ENCODE data around the gene FCGR3B.
A peak's percentile ranks its signal among the peaks of the same experiment; 100 is the strongest.
"Not testable (repeated sequence)": the region's sequence is repeated elsewhere in the genome, so short reads cannot be mapped to it uniquely, and the experiment has no call there.

FCGR3B gene

DNA sequence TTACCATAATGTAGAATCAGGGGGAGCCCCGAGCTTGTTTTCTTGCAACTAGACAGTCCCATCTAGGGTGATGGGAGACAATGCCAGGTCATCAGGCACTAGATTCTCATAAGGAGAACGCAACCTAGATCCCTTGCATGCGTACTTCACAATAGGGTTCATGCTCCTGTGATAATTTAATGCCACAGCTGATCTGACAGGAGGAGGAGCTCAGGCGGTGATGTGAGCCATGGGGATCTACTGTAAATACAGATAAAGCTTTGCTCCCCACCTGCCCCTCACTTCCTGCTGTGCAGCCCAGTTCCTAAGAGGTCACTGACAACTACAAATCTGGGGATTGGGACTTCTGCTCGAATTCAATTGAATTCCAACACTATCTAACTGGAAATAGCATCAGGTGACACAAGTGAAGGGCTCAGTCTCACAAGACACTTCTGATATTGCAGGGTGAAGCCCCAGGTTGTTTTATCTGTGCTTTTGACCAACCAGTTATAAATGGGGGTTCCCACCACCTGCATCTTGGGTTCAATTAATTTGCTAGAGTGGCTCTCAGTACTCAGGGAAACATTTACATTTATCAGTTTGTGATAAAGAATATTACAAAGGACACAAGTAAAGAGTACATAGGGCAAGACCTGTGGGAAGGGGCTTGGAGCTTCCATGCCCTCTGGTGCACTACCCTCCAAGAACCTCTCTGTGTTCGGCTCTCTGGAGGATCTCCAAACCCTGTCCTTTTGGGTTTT lies 7.4 kb upstream of the FCGR3B start:
- DNase-seq, result not testable (repeated sequence)

DNA sequence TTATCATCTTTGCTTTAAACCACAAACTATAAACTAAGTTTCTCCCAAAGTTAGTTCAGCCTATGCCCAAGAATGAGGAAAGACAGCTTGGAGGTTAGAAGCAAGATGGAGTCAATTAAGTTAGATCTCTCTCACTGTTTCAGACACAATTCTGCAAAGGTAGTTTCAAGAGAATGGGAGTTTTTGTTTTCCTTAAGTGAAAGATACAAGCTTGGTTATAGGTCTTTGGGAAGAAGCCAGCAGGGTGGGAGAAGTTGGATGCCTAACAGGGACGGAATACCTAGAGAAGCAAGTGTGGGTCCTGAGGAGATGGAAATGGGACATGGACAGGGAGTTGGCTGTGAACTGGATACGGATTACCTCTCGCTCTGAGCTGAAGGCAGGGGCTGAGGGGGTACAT lies 6.0 kb upstream of the FCGR3B start:
- not testable (repeated sequence) for DNase-seq

GRCh38 chr1:161636189-161636782 lies 5.3 kb upstream of the FCGR3B start:
- not testable (repeated sequence) for DNase-seq

GRCh38 chr1:161634993-161635392 lies 4.0 kb upstream of the FCGR3B start:
- DNase-seq, result not testable (repeated sequence)

DNA sequence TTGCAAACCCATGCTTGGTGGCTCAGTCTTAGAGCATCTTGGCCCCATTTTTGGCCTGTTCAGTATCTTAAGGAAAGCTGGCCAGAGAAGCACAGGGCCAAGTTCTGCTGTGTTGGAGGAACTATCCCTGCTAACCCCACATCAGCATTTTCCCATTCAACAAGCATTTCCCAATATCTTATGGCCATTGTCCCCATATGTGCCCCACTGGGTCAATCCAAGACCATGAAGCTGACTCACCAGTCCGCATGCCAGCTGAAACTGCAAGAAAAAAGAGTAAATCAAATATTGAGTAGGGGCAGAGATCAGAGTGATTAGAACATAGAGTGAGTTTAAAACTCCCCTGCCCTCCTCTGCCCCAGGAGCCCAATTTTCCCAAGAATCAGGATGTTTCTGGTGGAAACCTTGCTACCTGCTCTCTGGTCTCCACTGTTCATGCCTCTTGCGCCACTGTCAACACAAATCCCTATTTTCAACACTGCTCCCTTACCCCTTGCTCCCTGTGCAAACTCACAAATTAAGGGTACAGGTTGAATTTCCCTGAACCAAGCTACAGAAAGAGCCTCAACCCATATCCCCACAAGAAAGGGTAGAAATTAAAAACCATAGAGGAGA lies 741 bp downstream of the FCGR3B start:
- not testable (repeated sequence) for DNase-seq

DNA sequence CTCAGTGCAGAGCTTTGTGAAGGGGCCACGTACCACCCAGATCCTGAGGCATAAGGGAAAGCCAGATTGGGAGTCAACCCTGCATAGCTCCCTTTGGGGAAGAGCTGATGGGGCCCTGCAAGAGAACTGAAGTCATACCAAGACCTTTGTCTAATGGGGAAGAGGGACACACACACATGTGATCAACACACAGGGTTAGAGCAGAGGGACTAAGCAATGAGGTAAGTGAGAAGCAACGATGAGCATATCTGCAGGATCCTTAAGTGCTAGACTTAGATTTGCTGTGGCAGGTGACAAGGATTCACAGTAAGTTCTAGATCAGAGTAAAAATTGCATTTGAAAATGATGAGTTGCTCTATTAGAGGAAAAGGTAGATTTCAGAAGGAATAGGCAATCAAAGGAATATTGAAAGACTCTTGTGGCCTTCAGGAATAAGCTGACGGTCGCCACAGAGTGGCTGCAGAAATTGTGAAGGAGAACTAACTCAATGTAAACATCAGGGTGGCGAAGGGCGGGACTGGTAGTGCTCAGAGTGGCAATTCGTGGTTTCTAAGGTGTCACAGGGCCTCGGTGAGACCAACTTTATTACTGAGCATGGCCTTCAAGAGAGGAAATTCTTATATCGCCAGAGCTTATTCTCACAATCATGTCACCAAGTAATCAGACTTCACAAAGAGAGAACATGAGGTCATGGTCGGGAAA lies 4.4 kb downstream of the FCGR3B start:
- not testable (repeated sequence) for DNase-seq

DNA sequence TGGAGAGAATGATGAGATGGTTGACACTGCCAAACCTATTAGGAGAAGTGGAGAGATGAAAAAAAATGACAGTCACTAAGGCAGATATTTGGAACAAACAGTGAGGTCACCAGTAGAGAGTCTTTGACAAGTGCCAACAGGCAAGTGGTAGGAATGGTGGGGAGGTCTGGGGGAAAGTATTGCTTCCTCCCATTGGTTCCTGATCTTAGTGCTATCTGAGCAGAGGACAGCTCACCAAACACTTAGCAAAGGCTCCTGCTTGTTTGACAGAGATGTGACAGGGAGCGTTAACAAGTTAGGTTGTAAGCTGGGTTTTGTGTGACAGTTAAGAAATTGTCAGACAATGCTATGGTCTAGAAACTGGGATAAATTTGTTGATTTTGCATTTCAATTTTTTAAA lies 6.4 kb downstream of the FCGR3B start:
- not testable (repeated sequence) for DNase-seq

DNA sequence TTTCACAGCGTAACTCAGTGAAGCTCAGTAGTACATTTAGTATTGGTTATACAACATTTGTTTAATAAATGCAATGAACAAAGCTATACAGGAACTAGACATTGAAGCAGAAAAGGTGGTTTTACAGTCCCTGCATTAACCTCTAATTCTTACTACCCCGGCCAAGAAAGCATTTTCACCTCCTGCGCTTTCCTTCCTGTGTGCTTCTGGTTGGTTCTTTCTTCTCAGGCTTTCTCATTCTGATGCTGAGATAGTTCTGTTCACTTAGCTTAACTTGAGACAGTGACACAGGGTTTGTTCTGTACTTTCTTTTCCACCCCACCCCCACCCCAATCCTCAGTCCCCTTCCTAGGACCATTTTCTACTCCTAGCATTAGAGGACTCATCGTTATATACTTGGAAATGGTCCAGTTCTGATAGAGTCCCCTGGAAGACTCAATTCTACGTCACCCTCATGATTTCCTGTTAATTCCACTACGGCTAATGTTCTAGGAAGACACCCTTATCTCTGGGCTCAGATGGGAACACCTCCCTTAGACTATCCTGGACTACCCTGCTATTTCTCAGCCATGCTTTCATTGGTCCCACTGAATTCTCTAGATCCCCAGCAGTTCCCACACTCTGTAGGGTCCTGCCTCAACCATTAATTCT lies 7.5 kb downstream of the FCGR3B start:
- DNase-seq, result not testable (repeated sequence)

DNA sequence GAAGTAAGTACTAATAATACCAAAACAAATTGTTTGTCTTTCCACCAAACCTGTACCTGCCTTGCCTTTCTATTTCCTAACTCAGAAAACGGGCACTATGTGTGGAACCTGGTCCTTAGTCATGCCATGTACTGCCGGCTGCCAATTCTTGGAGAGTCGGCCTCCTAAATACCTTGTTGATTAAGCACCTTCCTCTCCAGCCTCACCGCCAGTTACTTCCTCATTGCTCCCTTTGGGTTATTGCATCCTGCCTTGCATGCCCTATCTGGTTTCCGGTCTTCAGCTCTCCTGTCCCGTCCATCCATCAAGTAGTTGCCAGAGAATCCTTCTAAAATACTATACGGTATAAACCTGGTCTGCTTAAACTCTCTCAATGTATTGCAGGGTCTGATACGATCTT lies 8.9 kb downstream of the FCGR3B start:
- peak; percentile 8 for DNase-seq

DNA sequence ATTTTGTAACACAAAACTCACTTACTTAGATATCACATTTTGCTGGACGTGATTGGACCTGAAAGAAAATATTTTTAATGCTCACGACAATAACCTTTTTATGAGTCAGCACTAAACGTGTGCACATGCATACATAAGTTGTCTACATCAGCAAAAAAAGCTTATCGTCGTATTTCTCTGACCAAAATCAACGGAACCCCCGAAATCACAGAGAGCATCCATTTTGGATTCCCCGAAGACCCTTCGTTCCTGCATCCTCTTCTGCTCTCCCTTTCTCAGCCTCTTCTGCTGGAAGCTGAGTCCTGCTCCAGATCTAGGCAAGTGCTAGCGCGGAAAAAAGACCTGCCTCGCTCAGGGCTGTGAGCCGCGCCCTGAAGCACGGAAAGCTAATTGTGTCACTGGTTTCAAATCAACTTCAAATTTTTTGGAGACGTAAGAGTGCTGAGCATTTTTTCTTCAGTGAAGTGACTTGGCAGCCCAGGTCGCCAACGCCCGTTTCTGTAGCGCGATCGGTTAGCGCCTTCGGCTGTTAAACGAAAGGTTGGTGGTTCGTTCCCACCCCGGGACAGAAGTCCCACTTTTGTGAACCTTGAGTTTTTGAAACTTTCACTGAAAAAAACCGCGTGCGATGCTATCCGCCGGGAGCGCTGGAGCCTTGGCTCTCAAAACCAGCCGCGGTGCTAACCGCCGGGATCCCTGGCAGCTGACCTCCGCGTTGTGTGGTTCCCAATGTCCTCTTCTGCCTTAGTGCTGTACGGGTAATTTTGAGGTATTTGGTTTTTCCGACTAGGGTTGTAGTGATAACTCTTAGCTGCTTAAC lies 9.6 kb downstream of the FCGR3B start:
- DNase-seq, result peak; percentile 89

- not testable (repeated sequence) for DNase-seq
These were observed 10.6 kb downstream of the FCGR3B start for GRCh38 chr1:161620399-161620798.

DNA sequence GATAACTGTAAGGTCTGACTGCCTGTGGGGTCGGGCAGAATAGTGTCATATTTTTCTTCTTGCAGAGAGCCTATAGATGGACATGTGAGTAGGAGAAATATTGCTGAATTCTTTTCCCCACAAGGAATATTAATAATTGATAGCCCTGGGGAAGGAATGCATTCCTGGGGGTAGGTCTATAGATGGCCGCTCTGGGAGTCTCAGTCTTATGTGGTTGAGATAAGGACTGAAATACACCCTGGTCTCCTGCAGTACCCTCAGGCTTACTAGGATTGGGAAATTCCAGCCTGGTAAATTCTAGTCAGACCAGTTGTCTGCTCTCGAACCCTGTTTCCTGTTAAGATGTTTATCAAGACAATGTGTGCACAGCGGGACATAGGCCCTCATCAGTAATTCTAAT lies 12.5 kb downstream of the FCGR3B start:
- DNase-seq, result not testable (repeated sequence)

DNA sequence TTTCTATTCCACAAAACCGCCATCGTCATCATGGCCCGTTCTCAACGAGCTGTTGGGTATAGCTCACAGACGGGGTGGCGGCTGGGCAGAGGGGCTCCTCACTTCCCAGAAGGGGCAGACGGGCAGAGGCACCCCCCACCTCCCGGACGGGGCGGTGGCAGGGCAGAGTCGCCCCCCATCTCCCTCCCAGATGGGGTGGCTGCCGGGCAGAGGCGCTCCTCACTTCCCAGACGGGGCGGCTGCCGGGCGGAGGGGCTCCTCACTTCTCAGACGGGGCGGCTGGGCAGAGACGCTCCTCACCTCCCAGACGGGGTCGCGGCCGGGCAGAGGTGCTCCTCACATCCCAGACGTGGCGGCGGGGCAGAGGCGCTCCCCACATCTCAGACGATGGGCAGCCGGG lies 14.6 kb downstream of the FCGR3B start:
- DNase-seq, result not testable (repeated sequence)

DNA sequence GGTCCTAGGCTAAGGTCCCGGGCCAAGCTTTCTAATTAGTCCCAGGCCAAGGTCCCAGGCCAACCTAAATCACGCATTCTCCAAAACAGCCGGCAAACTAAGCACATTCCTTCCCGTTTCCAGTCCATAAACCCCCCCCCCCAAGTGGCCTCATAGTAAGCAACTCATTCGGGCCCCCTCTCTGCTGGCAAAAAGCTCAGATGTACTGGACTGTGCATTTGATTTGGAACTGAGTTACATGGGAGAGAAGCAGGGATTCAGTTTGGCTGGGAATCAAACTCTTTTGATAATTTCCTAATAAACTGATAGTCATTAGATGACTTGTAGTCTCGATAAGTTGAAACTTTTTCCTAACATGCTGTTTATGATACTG lies 17.8 kb downstream of the FCGR3B start:
- not testable (repeated sequence) for DNase-seq

DNA sequence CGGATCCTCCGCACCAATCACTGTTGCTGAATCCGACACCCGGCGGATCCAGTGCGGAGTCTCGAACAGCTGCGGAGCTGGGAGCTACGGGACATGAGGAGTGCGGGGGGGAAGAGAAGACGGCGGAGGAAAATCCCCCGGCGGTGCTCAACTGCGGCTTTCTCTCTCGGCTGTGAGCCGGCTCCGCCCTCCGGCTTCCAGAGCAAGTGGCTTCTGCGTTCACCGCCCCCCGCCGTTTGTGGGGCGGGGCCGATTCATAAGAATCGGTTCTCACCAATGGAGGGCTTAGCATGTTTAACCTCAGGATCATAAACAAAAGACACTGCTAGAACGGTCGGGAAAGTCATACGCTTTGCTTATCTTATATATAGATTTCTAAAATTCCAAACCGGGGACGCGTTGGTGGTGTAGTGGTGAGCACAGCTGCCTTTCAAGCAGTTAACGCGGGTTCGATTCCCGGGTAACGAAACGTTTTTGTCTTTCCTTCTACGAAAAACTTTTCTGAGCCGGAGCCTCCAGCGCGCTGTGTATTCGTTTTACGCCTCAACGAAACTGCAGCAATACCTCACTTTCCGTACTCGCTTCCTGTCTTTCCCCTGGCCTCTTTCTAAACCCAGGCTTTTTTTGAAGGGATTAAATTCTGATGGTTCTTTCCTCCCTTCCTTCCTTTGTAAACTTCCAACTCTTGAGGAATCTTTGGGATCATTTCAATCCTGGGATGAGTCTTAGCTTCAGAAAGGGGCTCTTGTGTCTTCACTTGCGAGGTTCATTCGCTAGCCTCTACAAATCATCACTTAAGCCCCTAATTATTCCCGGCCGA lies 18.4 kb downstream of the FCGR3B start:
- DNase-seq, result peak; percentile 93

DNA sequence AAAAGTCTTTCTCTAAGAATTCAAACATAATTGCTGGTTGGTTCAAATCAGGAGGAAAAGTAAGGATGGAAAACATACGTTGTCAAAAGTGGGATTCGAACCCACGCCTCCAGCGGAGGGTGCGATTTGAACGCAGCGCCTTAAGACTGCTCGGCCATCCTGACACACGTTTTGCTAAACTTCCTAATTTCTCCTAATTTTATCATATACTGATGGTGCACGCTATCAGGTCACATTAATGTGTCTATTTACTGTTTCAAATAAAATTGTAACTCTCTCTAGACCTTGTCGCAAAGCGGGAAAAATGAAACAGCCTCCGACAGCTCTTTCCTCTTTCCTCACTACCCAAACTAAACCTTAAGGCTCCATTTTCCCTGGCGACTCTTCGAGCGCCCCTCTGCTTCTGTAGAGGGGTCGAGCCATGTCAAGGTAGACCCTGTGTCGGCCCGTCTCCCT lies 19.1 kb downstream of the FCGR3B start:
- not testable (repeated sequence) for DNase-seq

- DNase-seq, result not testable (repeated sequence)
These were observed 20.8 kb downstream of the FCGR3B start for GRCh38 chr1:161610198-161610597.

GRCh38 chr1:161606541-161607336 lies 24.2 kb downstream of the FCGR3B start:
- not testable (repeated sequence) for DNase-seq

DNA sequence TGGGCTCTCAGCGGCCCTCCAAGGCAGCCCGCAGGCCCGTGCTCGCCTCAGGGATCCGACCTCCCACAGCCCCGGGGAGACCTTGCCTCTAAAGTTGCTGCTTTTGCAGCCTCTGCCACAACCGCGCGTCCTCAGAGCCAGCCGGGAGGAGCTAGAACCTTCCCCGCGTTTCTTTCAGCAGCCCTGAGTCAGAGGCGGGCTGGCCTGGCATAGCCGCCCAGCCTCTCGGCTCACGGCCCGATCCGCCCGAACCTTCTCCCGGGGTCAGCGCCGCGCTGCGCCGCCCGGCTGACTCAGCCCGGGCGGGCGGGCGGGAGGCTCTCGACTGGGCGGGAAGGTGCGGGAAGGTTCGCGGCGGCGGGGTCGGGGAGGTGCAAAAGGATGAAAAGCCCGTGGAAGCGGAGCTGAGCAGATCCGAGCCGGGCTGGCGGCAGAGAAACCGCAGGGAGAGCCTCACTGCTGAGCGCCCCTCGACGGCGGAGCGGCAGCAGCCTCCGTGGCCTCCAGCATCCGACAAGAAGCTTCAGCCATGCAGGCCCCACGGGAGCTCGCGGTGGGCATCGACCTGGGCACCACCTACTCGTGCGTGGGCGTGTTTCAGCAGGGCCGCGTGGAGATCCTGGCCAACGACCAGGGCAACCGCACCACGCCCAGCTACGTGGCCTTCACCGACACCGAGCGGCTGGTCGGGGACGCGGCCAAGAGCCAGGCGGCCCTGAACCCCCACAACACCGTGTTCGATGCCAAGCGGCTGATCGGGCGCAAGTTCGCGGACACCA lies 25.0 kb downstream of the FCGR3B start:
- peak; percentile 22 for DNase-seq

Data from activated naive CD4-positive, alpha-beta T cell treated with Interleukin-2 at 50 U/mL for 16 hours (primary cell).